Muscle layer of duodenum (tissue), 2 donors: ENCODE measurements around the gene S100A7.

Source experiments
- H3K27ac ChIP-seq: one replicate; pipeline ENCODE4 v1.7.0; 2013; ENCODE audit warnings: mild to moderate bottlenecking, low read length
- H3K27me3 ChIP-seq: one replicate; pipeline ENCODE4 v1.7.0; 2013; ENCODE audit warnings: low read depth, mild to moderate bottlenecking, control low read depth, low read length
- H3K36me3 ChIP-seq, 2 donors: one replicate each; pipeline ENCODE4 v1.7.0; 2013; ENCODE audit warnings: low read length in 2 of 2, control low read depth in 1 of 2, mild to moderate bottlenecking in 1 of 2; ENCODE audit not compliant: insufficient read depth in 2 of 2, control insufficient read depth in 1 of 2
- H3K4me1 ChIP-seq, 2 donors: one replicate each; pipeline ENCODE4 v1.7.0; 2013; ENCODE audit warnings: low read length in 2 of 2, mild to moderate bottlenecking in 2 of 2, control low read depth in 1 of 2, moderate library complexity in 1 of 2; ENCODE audit not compliant: insufficient read depth in 2 of 2, control insufficient read depth in 1 of 2
- H3K4me3 ChIP-seq, 2 donors: one replicate each; pipeline ENCODE4 v1.7.0; 2013; ENCODE audit warnings: low read length in 2 of 2, low read depth in 1 of 2, mild to moderate bottlenecking in 1 of 2
- H3K9me3 ChIP-seq, 2 donors: one replicate each; pipeline ENCODE4 v1.7.0; 2013; ENCODE audit warnings: low read length in 2 of 2, control low read depth in 1 of 2, mild to moderate bottlenecking in 1 of 2; ENCODE audit not compliant: control insufficient read depth in 1 of 2
- donor health status: healthy.

The S100A7 gene

GRCh38 chr1:153493343-153493960 lies 33.0 kb upstream of the S100A7 start:
- Histone ChIP-seq H3K9me3 (no peaks in the 10 kb centered on the region), H3K27ac (peak overlapping the region; percentile 18), H3K36me3 (no peaks in the 10 kb centered on the region), H3K27me3 (no peaks in the 10 kb centered on the region), H3K4me1 (peaks cover 0 to 24% of the 10 kb centered on the region in 2 donors), H3K4me3 (no peak overlapping the region)

- Histone ChIP-seq H3K36me3 (no peaks in the 10 kb centered on the region), H3K4me1 (peaks cover 0 to 24% of the 10 kb centered on the region in 2 donors), H3K4me3 (no peak overlapping the region), H3K27me3 (no peaks in the 10 kb centered on the region), H3K9me3 (no peaks in the 10 kb centered on the region), H3K27ac (peak overlapping the region; percentile 48)
These were observed 30.0 kb upstream of the S100A7 start for GRCh38 chr1:153490272-153491051.

GRCh38 chr1:153488731-153489130 lies 28.3 kb upstream of the S100A7 start:
- Histone ChIP-seq H3K27ac (no peak overlapping the region), H3K27me3 (no peaks in the 10 kb centered on the region), H3K4me1 (peaks cover 0 to 13% of the 10 kb centered on the region in 2 donors), H3K4me3 (no peak overlapping the region), H3K36me3 (no peaks in the 10 kb centered on the region), H3K9me3 (no peaks in the 10 kb centered on the region)

GRCh38 chr1:153487707-153488106 lies 27.3 kb upstream of the S100A7 start:
- Histone ChIP-seq H3K36me3 (no peaks in the 10 kb centered on the region), H3K27me3 (no peaks in the 10 kb centered on the region), H3K4me1 (peaks cover 0 to 7% of the 10 kb centered on the region in 2 donors), H3K9me3 (no peaks in the 10 kb centered on the region), H3K4me3 (no peak overlapping the region), H3K27ac (no peak overlapping the region)

- H3K36me3 ChIP-seq, result no peaks in the 10 kb centered on the region
- no peak overlapping the region for H3K27ac ChIP-seq
- H3K4me1 ChIP-seq, result no peaks in the 10 kb centered on the region
These were observed 25.4 kb upstream of the S100A7 start for GRCh38 chr1:153485863-153486262.

GRCh38 chr1:153483776-153484175 lies 23.3 kb upstream of the S100A7 start:
- H3K27me3 ChIP-seq, result no peaks in the 10 kb centered on the region
- no peaks in the 10 kb centered on the region for H3K9me3 ChIP-seq
- H3K4me3 ChIP-seq, result no peak overlapping the region
- no peak overlapping the region for H3K27ac ChIP-seq
- no peaks in the 10 kb centered on the region for H3K4me1 ChIP-seq
- no peaks in the 10 kb centered on the region for H3K36me3 ChIP-seq

More at GRCh38 chr1:153485863-153486262, 25.4 kb upstream of the S100A7 start:
- no peaks in the 10 kb centered on the region for H3K27me3 ChIP-seq
- H3K9me3 ChIP-seq, result no peaks in the 10 kb centered on the region
- H3K4me3 ChIP-seq, result no peak overlapping the region

GRCh38 chr1:153481124-153481523 lies 20.7 kb upstream of the S100A7 start:
- Histone ChIP-seq H3K9me3 (no peaks in the 10 kb centered on the region), H3K4me1 (no peaks in the 10 kb centered on the region), H3K36me3 (no peaks in the 10 kb centered on the region), H3K27ac (no peak overlapping the region), H3K4me3 (no peak overlapping the region), H3K27me3 (no peaks in the 10 kb centered on the region)

- no peaks in the 10 kb centered on the region for H3K9me3 ChIP-seq
- H3K4me1 ChIP-seq, result no peaks in the 10 kb centered on the region
- H3K4me3 ChIP-seq, result no peak overlapping the region
- no peaks in the 10 kb centered on the region for H3K36me3 ChIP-seq
- no peaks in the 10 kb centered on the region for H3K27me3 ChIP-seq
- no peak overlapping the region for H3K27ac ChIP-seq
These were observed 18.5 kb upstream of the S100A7 start for GRCh38 chr1:153478692-153479618.

GRCh38 chr1:153478047-153478691 lies 17.7 kb upstream of the S100A7 start:
- Histone ChIP-seq H3K4me1 (no peaks in the 10 kb centered on the region), H3K36me3 (no peaks in the 10 kb centered on the region), H3K9me3 (no peaks in the 10 kb centered on the region), H3K27ac (no peak overlapping the region), H3K4me3 (no peak overlapping the region), H3K27me3 (no peaks in the 10 kb centered on the region)

- Histone ChIP-seq H3K27ac (no peak overlapping the region), H3K4me1 (no peaks in the 10 kb centered on the region), H3K4me3 (no peak overlapping the region), H3K27me3 (no peaks in the 10 kb centered on the region), H3K9me3 (peaks cover 0 to 4% of the 10 kb centered on the region in 2 donors), H3K36me3 (no peaks in the 10 kb centered on the region)
These were observed 16.1 kb upstream of the S100A7 start for GRCh38 chr1:153476491-153477093.
